GM12874 (cell line): ENCODE data around the gene DEAF1.

Experiments used
- TF ChIP-seq, protein P1 (sequence below): IDR thresholded peaks from 2 replicates; pipeline ENCODE4 v1.5.1; 2011; ENCODE audit warnings: low read depth, mild to moderate bottlenecking, control low read depth, low read length, moderate library complexity; ENCODE audit not compliant: insufficient read depth

Gene DEAF1

DNA sequence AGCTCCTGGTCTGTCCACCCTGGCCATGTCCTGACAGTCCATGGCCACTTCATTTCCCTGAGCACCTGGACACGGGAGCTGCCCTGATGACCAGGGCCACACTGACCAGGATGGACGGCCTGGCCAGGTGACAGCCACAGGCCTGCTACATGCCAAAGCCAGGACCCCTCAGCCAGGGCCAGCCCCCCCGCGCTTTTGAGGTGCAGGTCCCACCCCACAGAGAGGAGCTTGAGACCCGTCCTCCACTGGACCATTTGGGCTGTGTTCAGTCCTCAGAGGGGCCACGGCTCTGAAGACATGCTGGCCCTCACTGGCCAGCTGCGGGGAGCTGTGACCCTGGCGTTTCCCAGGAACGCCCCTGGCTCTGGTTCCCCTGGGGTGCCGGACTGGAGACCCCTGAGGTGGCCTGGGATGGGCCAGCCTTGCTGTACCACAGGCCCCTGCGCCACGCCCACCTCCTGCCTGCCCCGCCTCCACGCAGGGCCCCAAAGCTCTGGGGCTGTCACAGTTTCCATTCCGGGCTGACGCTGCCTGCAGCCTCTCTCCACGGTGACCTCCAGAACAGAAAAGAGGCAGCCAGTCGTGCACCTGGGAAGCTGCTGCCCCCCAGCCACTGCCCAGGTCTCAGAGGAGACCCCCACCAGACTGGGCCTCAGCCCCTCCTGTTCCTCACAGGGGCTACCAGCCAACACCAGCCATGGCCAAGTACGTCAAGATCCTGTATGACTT, 29.2 kb upstream of the DEAF1 start:
- TF ChIP-seq, protein P1, sequence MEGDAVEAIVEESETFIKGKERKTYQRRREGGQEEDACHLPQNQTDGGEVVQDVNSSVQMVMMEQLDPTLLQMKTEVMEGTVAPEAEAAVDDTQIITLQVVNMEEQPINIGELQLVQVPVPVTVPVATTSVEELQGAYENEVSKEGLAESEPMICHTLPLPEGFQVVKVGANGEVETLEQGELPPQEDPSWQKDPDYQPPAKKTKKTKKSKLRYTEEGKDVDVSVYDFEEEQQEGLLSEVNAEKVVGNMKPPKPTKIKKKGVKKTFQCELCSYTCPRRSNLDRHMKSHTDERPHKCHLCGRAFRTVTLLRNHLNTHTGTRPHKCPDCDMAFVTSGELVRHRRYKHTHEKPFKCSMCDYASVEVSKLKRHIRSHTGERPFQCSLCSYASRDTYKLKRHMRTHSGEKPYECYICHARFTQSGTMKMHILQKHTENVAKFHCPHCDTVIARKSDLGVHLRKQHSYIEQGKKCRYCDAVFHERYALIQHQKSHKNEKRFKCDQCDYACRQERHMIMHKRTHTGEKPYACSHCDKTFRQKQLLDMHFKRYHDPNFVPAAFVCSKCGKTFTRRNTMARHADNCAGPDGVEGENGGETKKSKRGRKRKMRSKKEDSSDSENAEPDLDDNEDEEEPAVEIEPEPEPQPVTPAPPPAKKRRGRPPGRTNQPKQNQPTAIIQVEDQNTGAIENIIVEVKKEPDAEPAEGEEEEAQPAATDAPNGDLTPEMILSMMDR, result no peak

DNA sequence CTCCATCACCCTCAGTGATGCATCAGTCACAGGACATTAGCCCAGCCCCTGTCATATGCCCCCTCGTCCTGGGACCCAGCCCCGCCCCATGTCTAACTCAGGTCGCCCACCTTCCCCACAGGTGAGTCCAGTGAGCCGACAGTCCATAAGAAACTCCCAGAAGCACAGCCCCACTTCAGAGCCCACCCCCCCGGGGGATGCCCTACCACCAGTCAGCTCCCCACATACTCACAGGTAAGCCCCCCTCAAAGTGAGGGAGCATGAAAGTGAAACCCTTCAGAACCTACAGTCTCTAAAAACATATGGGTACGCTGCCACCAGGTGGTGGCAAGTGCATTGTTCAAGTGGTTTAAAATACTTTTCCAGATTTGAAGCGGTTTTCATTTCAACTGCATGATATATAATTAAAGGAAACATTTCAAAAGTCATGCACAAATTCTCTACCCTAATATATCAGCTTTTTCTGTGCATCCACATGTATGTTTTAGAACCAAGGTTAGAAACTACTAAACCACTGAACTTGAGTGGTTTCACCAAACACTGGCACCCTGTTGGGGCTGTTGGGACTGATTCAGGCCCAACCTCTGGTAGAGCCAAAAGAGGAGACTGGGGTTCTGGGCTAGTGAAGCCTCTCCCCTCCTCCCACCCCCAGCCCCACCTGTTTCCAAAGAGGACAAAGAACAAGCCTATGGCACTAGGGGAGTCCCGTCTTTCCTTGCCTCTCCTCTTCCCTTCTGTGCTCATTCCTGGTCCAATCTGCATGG, 28.3 kb upstream of the DEAF1 start:
- TF ChIP-seq, protein P1, result peak; percentile 45; the same call in 1 of the 2 replicates

DNA sequence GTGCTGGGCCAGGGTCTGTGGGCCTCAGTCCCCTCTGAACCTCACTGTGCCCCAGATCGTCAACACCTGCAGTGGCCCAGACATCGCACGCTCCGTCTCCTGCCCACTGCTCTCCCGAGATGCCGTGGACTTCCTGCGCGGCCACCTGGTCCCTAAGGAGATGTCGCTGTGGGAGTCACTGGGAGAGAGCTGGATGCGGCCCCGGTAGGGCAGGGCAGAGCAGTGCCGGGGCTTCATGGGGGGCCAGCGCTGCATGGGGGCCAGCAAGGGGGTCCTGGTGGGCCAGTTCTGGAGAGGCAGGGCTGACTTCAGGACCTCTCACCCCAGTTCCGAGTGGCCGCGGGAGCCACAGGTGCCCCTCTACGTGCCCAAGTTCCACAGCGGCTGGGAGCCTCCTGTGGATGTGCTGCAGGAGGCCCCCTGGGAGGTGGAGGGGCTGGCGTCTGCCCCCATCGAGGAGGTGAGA, 27.4 kb upstream of the DEAF1 start:
- TF ChIP-seq, protein P1, result no peak

DNA sequence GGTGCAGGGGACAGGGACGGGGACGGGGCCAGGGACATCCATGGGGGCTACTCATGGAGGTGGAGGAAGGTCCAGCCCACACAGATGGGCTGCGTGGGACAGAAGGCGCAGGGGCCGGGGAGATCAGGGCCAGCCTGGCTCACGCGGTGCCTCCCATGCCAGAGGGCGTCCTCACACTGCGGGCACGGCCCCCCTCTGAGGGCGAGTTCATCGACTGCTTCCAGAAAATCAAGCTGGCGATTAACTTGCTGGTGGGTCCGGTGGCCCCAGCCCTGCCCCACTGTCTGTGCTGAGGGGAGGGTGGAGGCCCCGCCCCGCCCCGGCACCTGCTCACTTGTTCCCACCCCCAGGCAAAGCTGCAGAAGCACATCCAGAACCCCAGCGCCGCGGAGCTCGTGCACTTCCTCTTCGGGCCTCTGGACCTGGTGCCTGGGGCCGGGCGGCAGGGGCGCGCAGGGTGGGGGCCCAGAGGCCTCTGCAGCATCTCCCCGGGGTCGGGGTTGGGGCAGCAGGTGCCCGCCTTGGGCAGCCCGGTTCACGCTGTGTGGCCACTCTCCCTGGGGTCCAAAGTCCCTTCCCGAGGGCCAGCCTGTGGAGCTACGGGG, 26.8 kb upstream of the DEAF1 start:
- TF ChIP-seq, protein P1, result no peak

DNA sequence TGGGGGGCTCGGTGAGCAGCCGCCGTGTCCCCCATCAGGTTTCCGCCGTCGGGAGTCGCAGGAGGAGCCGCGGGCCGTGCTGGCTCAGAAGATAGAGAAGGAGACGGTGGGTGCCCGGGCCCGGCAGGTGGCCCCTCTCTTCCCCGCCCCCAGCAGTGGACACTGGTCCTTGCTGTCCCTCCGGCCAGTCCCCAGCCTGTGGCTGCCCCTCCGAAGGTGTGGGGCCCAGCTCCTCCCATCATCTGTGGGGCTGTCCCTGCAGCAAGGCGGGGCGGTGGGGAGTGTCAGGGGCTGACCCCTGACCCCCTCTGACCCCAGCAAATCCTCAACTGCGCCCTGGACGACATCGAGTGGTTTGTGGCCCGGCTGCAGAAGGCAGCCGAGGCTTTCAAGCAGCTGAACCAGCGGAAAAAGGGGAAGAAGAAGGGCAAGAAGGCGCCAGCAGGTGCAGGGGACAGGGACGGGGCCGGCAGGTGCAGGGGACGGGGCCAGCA, 26.3 kb upstream of the DEAF1 start:
- TF ChIP-seq, protein P1, result no peak

DNA sequence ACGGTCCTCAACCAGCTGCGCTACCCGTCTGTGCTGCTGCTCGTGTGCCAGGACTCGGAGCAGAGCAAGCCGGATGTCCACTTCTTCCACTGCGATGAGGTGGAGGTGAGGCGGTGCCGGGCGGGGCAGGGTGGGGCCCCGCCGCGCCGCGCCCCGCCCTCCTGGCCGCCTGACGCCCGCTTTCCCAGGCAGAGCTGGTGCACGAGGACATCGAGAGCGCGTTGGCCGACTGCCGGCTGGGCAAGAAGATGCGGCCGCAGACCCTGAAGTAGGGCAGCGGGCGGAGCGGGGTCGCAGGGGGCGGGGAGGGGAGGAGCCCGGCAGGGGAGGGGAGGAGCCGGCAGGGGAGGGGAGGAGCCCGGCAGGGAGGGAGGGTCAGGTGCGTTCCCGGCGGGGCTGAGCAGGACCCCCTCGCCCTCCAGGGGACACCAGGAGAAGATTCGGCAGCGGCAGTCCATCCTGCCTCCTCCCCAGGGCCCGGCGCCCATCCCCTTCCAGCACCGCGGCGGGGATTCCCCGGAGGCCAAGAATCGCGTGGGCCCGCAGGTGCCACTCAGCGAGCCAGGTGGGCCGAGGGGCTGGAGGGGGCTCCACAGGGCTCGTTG, 25.7 kb upstream of the DEAF1 start:
- TF ChIP-seq, protein P1, result no peak
